Activated CD8-positive, alpha-beta T cell treated with anti-CD3 and anti-CD28 coated beads for 36 hours (primary cell): ENCODE results near the gene TXNRD2. TPM values are rescaled to one million over a fixed set of nuclear protein-coding genes. Genes with fewer than 3 reads are reported as not detected.

ENCODE experiments used
- ATAC-seq: fragments of 200-7000 bp; cut with Tn5 transposase; one replicate; pipeline ENCODE4 v1.10.0; 2021; ENCODE audit warnings: mild to moderate bottlenecking, moderate library complexity
- CTCF ChIA-PET: fragments of 350-600 bp; sonication (Branson Sonifier 250); formaldehyde crosslinking; loops from one replicate; lab custom pipeline; 2021; ENCODE audit warnings: antibody characterized with exemption; lab: Charles Lee
- POLR2A ChIA-PET: fragments of 350-600 bp; sonication (Branson Sonifier 250); formaldehyde crosslinking; loops from one replicate; lab custom pipeline; 2021; ENCODE audit warnings: antibody characterized with exemption; lab: Charles Lee
- DNase-seq: peaks from one replicate; pipeline ENCODE4 v3.0.0-alpha.2; 2020
- H3K27ac Mint-ChIP-seq: one replicate; pipeline ENCODE4 v1.8.0; 2021; ENCODE audit warnings: mild to moderate bottlenecking, mixed read lengths
- H3K27me3 Mint-ChIP-seq: one replicate; pipeline ENCODE4 v1.8.0; 2021; ENCODE audit warnings: mixed read lengths
- H3K36me3 Mint-ChIP-seq: one replicate; pipeline ENCODE4 v1.8.0; 2021; ENCODE audit warnings: low read depth, mixed read lengths
- H3K4me1 Mint-ChIP-seq: one replicate; pipeline ENCODE4 v1.8.0; 2021; ENCODE audit warnings: low read depth, mixed read lengths
- H3K4me3 Mint-ChIP-seq: one replicate; pipeline ENCODE4 v1.8.0; 2021; ENCODE audit warnings: mild to moderate bottlenecking, moderate library complexity, mixed read lengths
- H3K9me3 Mint-ChIP-seq: one replicate; pipeline ENCODE4 v1.8.0; 2021; ENCODE audit warnings: mixed read lengths
- CTCF ChIP-seq: fragments of 200-600 bp; IDR thresholded peaks from one replicate; pipeline ENCODE4 v1.8.0; 2022; ENCODE audit warnings: antibody characterized with exemption, mild to moderate bottlenecking
- intact Hi-C: fragments of 100-400 bp; cut with micrococcal nuclease; formaldehyde crosslinking; loops from one replicate; pipeline ENCODE4 v1.10.0; 2022
- total RNA-seq, 2 experiments: library from RNA; stranded (reverse); gene quantifications; one replicate each; pipeline ENCODE4 v1.2.3, GENCODE V29; 2021

TXNRD2 gene
- 10 to 100 TPM; 18.0 to 18.5 TPM for total RNA-seq

- Mint-ChIP-seq H3K36me3 (peaks cover 32% of the 10 kb centered on the region), H3K9me3 (peaks cover 5% of the 10 kb centered on the region), H3K27me3 (no peaks in the 10 kb centered on the region), H3K4me1 (peaks cover 34% of the 10 kb centered on the region), H3K4me3 (peak within 1 kb of the TSS; percentile 97), H3K27ac (peak within 1 kb of the TSS; percentile 96)
- ATAC-seq (peak; percentile 89), DNase-seq (peak; percentile 82)
- intact Hi-C loops, result no loop called here
- no peak for TF ChIP-seq CTCF
- CTCF ChIA-PET, result interaction anchor here (0.5 to 2.7 kb wide), 4 partner anchors 12 to 218 kb away, joined by 3 to 13 read pairs (median 3); partner anchors contain the start of gene GP1BB
- POLR2A ChIA-PET, result interaction anchor here (1.0 to 2.3 kb wide), 11 partner anchors 11 to 302 kb away, joined by 3 to 8 read pairs (median 3); partner anchors contain the start of genes GNB1L, RTL10 and TRMT2A
These were observed at the start of gene TXNRD2, which contains the start of gene COMT for GRCh38 chr22:19941365-19942082. TSS of gene TXNRD2 (minus strand) at chr22:19941818. CDS start at chr22:19941803, 15 bp downstream. TSS of gene COMT (plus strand) at chr22:19941772. CDS start at chr22:19962527, 20,755 bp downstream.

GRCh38 chr22:19991395-19991644 is 49.7 kb upstream of the TXNRD2 start:
- Mint-ChIP-seq H3K4me3 (no peak overlapping the region), H3K27me3 (no peaks in the 10 kb centered on the region), H3K9me3 (no peaks in the 10 kb centered on the region), H3K27ac (no peak overlapping the region), H3K4me1 (no peaks in the 10 kb centered on the region), H3K36me3 (no peaks in the 10 kb centered on the region)
- intact Hi-C loops, result no loop called here
- no peak for TF ChIP-seq CTCF
- ChIA-PET CTCF (no interaction called here), POLR2A (interaction anchor here (1.4 kb wide), 1 partner anchor 21 kb away, joined by 3 read pairs; no protein-coding TSS in a partner anchor)
- DNase-seq (no peak), ATAC-seq (no peak)

- no peaks in the 10 kb centered on the region for H3K9me3 Mint-ChIP-seq
- H3K27me3 Mint-ChIP-seq, result no peaks in the 10 kb centered on the region
- no peak overlapping the region for H3K4me3 Mint-ChIP-seq
- no peaks in the 10 kb centered on the region for H3K4me1 Mint-ChIP-seq
- DNase-seq (no peak), ATAC-seq (no peak)
- POLR2A ChIA-PET, result interaction anchor here (1.1 to 1.4 kb wide), 3 partner anchors 20 to 35 kb away, joined by 3 read pairs; no protein-coding TSS in a partner anchor
- intact Hi-C loops, result no loop called here
- no peak overlapping the region for H3K27ac Mint-ChIP-seq
- no peaks in the 10 kb centered on the region for H3K36me3 Mint-ChIP-seq
- CTCF ChIA-PET, result no interaction called here
- TF ChIP-seq CTCF, result no peak
These were observed 49.2 kb upstream of the TXNRD2 start for GRCh38 chr22:19990609-19991394.

- no peaks in the 10 kb centered on the region for H3K36me3 Mint-ChIP-seq
- H3K4me3 Mint-ChIP-seq, result no peak overlapping the region
- no peaks in the 10 kb centered on the region for H3K9me3 Mint-ChIP-seq
- no peaks in the 10 kb centered on the region for H3K4me1 Mint-ChIP-seq
- POLR2A ChIA-PET, result interaction anchor here (1.1 to 1.4 kb wide), 2 partner anchors 31 to 36 kb away, joined by 3 read pairs; no protein-coding TSS in a partner anchor
- intact Hi-C loops, result no loop called here
- DNase-seq (no peak), ATAC-seq (no peak)
- CTCF ChIA-PET, result no interaction called here
- TF ChIP-seq CTCF, result no peak
- H3K27me3 Mint-ChIP-seq, result no peaks in the 10 kb centered on the region
- no peak overlapping the region for H3K27ac Mint-ChIP-seq
These were observed 48.6 kb upstream of the TXNRD2 start for GRCh38 chr22:19990188-19990587.

- H3K36me3 Mint-ChIP-seq, result no peaks in the 10 kb centered on the region
- no peak for DNase-seq
- no peaks in the 10 kb centered on the region for H3K9me3 Mint-ChIP-seq
- H3K27ac Mint-ChIP-seq, result no peak overlapping the region
- no peaks in the 10 kb centered on the region for H3K27me3 Mint-ChIP-seq
- no peak for ATAC-seq
- no peak for TF ChIP-seq CTCF
- CTCF ChIA-PET, result no interaction called here
- intact Hi-C loops, result no loop called here
- POLR2A ChIA-PET, result interaction anchor here (1.4 kb wide), 1 partner anchor 37 kb away, joined by 3 read pairs; no protein-coding TSS in a partner anchor
- H3K4me1 Mint-ChIP-seq, result no peaks in the 10 kb centered on the region
- no peak overlapping the region for H3K4me3 Mint-ChIP-seq
These were observed 48.1 kb upstream of the TXNRD2 start for GRCh38 chr22:19989725-19990067.
